HepG2 (cell line): Measurements from ENCODE around the gene ZDHHC19.

Experiments
- MLX ChIP-seq: IDR thresholded peaks from 2 replicates; pipeline ENCODE4 v1.6.1; 2016
- POLR2A ChIP-seq, 2 experiments: IDR thresholded peaks; 2 replicates each; pipeline ENCODE4 v1.6.1; 2011; ENCODE audit warnings: low read depth in 2 of 2, low read length in 2 of 2, mild to moderate bottlenecking in 1 of 2, moderate library complexity in 1 of 2; ENCODE audit not compliant: insufficient read depth in 1 of 2
- ZFYVE20 ChIP-seq: sonication (generic); formaldehyde crosslinking; IDR thresholded peaks from 2 replicates; pipeline ENCODE4 v1.8.0; 2023; ENCODE audit warnings: low read depth, mild to moderate bottlenecking, moderate library complexity, missing genetic modification reagents, borderline replicate concordance
- ZNF569 ChIP-seq: sonication (generic); formaldehyde crosslinking; IDR thresholded peaks from 2 replicates; pipeline ENCODE4 v1.5.0; 2020; ENCODE audit warnings: mild to moderate bottlenecking, missing genetic modification reagents, moderate library complexity, borderline replicate concordance

DNA sequence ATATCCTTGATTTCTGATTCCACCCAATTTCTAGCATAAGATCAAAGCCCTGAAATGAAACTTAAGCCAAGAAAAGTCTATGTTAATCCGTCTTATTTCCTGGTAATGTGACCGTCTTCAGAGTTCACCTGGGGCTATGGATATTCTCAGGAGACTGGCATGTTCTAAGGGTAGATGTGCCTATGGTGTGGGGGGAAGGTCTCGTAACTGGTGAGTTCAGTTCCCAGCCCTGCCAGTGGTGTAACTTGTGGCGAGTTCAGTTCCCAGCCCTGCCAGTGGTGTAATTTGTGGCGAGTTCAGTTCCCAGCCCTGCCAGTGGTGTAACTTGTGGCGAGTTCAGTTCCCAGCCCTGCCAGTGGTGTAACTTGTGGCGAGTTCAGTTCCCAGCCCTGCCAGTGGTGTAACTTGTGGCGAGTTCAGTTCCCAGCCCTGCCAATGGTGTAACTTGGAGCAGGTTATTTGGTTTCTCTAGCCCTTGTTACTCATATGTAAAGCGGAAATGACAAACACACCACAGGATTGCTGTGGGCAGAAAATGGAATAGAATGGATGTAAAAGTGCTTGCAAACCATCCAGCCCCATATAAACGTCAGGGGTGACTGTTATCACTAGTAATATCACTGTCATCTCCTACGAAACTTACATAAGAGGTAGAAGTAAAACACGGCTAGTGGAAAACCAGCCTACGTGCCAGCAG, 35.6 kb upstream of the ZDHHC19 start:
- TF ChIP-seq ZNF569 = no peak
- no peak for TF ChIP-seq MLX (CRISPR knock-in tag)
- TF ChIP-seq POLR2A (IDR thresholded peaks at IDR 0.05; ENCODE audit: insufficient read depth in 1 of 2, low read depth in 2 of 2, low read length in 2 of 2) = no peak
- no peak for TF ChIP-seq ZFYVE20 (CRISPR knock-in tag)
